Ureter (tissue), 1 donor: ENCODE results near the gene CRNN. TPM values are rescaled to one million over a fixed set of nuclear protein-coding genes. Genes with fewer than 3 reads are reported as not detected.

Source experiments
- DNase-seq: peaks from one replicate; pipeline ENCODE4 v3.0.0-alpha.2; 2020; ENCODE audit warnings: low spot score
- total RNA-seq: library from RNA; stranded (reverse); gene quantifications from one replicate; pipeline ENCODE4 v1.2.4, GENCODE V29; 2023
- donor health status: DM: yes; HTN: yes; CAD: no.

The CRNN gene
- total RNA-seq, 1 donor from 2014 or later: not detected

DNA sequence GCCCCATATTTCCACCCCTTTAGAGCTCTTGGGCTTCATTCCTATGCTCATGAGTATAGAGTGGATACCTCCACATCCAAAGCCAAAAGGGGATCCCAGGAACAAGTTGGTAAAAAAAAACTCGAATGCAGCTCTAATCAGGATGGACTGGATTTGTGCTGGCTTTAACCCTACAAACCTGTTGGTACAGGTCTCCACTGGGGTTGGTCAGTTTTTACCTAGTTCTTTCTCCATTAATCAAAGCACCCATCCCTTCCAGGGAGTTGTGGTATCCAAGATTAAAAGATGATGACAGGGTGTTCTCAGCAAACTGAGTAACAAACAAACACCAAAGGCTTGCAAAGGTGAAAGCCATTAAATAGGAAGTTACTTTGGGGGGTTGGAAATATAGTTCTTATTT lies 5.9 kb upstream of the CRNN start:
- no peak for DNase-seq

- DNase-seq: no peak
These were observed 1.6 kb upstream of the CRNN start for GRCh38 chr1:152415454-152416227.

DNA sequence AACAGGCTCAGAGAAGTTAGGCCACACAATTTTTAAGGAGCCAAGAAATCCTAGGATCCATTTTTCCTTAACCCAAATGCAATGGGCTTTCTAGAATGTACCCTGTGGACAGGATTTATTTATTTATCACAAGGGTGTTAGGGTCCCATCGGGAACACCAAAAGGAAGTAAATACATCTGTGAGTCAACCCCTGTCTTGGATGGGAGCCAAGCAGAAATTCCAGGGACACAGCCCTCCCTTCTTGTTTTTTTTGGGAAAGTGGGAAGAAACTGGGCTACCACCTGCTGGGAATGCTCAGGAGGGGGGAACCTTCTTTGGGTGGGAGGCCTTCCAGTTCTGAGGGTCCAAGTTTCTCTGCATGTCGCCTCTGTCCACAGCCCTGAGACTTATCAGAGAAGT lies 1.3 kb downstream of the CRNN start:
- DNase-seq: no peak

DNA sequence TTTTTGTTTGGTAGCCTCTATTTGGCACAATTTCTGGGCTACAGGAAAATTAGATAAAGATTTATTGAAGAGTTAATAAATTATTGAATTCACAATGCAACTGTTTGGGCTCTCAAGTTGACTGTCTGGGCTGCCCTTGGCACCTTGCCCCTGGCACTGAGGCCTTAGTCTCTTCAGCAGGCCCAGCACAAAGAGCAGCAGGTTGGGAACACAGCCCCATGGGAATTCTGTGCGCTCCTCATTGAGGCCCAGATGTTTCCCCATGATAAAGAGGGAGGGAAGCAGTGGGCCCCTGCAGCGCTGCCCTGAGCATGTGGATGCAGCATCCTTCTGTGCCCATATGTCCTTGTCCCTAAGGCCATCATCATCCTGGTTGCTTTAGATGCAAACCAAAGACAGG lies 2.9 kb downstream of the CRNN start:
- DNase-seq: no peak

DNA sequence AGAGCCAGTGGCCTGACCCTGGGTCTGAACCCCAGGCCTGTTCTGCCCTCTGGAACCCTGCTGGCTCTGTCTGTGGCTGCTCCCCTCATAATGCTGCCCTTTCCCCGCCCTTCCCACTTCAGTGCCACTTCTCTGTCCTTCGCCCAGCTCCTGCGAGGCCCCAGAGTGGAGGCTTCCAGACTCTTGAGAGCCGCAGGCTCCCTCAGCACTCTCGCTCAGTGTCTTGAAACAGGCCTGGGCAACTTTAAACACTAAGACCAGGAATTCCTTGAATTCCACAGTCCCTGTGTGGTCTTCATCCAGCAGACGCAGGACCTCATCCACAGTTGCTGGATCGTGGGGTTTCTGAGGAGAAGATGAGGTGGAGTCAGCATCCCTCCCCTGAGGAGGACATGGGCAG lies 3.5 kb downstream of the CRNN start:
- DNase-seq: no peak

DNA sequence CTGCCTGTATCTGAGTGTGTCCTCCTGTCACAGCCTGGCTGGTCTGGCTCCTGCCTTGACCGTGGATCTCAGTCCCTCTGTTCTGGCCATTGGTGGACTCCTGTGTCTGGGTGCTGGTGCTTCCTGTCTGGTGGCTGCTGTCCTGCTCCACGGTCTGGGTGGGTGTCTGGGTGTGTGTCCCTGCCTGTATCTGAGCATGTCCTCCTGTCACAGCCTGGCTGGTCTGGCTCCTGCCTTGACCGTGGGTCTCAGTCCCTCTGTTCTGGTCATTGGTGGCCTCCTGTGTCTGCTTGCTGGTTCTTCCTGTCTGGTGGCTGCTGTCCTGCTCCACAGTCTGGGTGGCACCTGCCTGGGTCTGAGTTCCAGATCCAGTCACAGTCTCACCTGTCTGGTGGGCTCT lies 4.0 kb downstream of the CRNN start:
- no peak for DNase-seq

DNA sequence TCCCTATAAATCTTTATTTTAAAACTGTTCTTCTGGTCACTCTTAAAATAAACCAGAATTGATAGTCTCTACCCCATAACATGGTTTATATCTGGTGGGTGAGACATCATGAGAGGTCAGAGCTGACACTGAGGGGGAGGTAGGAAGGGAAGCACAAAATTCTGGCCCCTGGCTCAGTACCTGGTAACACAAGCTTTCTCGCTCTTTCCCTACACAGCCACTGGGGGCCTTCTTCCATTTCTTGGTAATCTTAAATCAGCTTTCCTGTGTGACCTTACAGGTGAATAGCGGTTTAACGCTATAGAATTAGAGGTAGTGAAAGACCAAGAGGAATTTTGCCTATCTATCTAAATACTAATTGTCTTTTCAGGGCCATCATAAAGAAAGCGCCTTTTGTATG lies 5.4 kb downstream of the CRNN start:
- DNase-seq: no peak

DNA sequence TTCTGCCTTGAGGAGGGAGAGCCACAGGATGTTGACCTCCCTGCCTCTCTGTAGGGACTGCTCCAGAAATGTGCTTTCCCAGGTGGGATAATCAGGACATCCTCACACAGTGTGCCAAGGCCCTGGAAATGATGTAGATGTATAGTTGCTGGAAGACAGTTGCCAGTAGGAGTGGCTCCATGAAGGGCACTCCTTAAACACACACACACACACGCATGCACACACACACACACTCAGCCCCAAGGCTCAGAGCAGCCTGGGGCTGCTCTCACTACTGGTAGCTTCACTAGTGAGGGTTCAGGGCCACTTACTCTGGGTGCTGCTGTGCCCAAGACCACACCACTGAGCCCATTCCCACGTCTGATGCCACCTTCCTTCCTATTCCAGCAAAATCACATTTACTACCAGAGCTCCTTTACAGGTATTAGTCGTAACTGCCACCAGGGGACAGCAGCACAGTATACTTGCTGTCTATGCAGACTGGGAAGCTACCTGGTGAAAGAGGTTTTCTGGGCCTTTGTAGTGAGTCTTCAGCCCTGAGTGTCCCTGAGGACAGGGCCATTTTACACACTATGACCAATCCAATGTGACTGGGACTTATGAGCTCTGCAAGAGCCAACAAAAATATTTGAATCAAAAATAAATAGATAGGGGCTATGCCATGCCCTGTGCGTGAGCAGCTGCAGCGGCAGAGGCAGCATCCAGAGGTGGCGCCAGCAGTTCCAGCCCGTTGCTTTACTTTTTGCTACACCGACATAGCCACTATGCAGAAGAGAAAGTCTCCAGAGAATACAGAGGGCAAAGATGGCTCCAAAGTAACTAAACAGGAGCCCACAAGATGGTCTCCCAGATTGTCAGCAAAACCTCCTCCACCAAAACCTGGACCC lies 15.0 kb downstream of the CRNN start:
- no peak for DNase-seq

- no peak for DNase-seq
These were observed 16.6 kb downstream of the CRNN start for GRCh38 chr1:152397474-152397873.

GRCh38 chr1:152394151-152394550 lies 19.9 kb downstream of the CRNN start:
- DNase-seq: no peak

DNA sequence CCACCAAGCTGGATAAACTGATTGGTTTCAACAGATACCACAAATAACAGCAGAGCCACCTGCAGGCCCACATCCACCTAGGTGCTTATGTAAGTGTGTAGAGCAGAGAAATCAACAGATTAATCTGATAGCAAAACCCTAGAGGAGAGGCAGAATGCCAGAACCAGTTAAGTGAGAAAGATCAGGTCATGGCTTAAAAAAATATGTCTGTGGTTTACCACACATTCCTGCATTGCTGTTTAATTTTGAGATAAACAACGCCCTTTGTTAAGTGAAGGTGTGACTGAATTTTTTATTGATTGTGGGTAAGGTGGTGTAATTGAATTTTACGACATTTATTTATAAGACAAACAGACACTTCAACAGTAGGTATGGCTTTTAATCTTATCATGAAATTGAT lies 21.2 kb downstream of the CRNN start:
- no peak for DNase-seq

- no peak for DNase-seq
These were observed 25.2 kb downstream of the CRNN start for GRCh38 chr1:152388889-152389288.

DNA sequence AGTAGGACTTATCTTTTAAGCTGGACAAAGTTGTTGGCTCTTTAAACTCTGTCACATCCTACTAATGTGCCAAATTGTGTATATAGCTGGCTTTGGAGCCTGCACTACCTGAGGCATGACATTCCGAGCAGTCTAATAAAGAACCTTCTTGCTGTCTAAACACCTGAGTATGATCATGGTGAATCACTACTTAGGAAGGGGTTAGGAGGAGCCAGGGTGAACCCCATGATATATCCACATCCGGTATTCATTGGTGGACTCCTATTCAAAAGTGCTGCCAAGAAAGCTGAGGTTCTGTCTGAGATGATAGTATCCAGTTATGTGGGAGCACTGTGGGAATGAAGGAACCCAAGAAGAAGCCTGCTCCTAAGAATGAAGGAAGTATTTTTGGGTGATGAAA lies 27.1 kb downstream of the CRNN start:
- no peak for DNase-seq

DNA sequence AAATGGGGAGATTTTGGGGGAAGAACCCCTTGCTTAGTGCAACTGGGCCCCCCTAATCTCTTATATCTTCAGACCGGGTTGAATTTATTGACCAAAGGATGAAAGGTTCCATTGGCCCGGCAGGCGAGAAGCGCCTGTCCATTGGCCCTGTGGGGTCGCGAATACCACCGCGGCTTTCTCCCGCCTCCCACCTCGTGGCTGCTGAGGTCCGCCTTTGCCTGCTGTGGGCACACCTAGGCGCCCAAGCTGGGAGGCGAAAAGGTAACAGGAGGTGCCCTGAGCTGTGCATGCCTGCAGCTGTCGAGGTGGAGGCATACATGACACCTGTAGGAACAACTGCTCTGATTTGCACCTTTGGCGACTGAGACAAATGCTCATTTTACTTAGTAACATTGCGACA lies 33.1 kb downstream of the CRNN start:
- DNase-seq: no peak

DNA sequence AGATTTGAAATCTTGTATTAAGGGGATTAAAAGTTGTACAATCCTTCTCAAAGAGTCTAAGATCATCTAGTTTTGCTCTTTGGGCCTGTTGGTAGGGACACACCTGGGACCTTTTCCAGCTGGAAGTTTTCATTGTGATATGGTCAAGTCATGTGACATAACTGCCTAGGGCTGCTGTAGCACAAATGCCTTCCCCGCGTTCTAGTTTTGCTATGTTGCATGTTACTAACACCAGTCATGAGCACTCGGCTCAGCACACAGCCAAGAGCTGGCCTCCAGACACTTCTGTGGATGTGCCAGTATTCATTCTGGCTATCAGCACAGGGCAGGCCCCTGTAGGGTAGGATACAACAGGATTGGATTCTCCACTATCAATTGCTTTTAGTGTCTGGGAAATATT lies 39.6 kb downstream of the CRNN start:
- no peak for DNase-seq

- no peak for DNase-seq
These were observed 41.4 kb downstream of the CRNN start for GRCh38 chr1:152372672-152373071.

DNA sequence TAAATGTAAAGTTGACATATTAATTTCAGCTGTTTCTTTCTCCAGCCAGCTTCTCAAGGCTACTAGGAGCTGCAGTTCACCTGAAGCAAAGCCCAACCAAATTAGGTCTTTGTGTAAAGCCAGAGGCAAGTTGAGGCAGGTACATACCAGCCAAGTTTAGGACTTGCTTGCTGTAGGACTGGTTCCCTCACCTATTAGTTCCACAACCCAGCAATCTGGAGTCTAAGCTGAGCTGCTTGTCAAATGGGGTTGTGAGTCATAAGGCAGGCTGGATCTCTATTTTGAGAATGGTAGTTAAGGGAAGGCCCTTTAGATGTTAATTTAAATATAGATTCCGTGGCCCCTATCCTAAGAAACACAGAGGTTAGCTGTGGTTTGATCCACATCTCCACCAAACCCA lies 46.6 kb downstream of the CRNN start:
- DNase-seq: no peak

DNA sequence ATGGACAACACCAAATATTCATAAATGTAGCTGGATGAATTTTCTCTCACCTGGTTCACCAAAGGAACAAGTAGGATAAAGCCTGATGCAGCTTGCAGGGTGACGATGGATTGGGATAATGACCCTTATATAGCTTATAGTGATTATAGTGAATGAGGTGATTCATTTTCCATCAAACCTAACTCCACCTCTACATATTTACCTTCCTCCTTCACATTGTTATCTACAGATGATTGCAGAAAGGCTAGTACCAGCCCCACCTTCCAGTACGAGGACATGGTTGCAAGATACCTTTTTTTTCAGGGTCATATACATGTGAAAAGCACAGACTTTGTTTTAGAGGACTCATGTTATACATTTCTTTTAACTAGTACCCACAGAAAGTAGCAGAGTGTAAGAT lies 54.2 kb downstream of the CRNN start, which contains the start of gene FLG2:
Gene FLG2, minus strand, starts transcription at position 101 of the 400 bp plus-strand sequence. CDS start 1,122 bp downstream, outside the sequence.
- no peak for DNase-seq

Other genes starting within 250 kb of the CRNN start
- gene HRNR, start 190.1 kb downstream of the CRNN start, total RNA-seq: not detected
- gene FLG, start 89.0 kb downstream of the CRNN start, total RNA-seq: not detected
- gene FLG2, start 54.3 kb downstream of the CRNN start, total RNA-seq: not detected
- not detected for gene LCE5A, start 96.5 kb upstream of the CRNN start, total RNA-seq
- not detected for gene CRCT1, start 100.2 kb upstream of the CRNN start, total RNA-seq
- not detected for gene LCE3E, start 152.5 kb upstream of the CRNN start, total RNA-seq
- gene LCE3D, start 166.3 kb upstream of the CRNN start, total RNA-seq: not detected
- gene LCE3C, start 186.0 kb upstream of the CRNN start, total RNA-seq: not detected
- gene LCE3B, start 199.5 kb upstream of the CRNN start, total RNA-seq: not detected
- gene LCE3A, start 208.8 kb upstream of the CRNN start, total RNA-seq: not detected
- not detected for gene LCE2D, start 249.1 kb upstream of the CRNN start, total RNA-seq